HG02623 (cell line): ENCODE results near the gene ADARB2.
"Not testable (repeated sequence)": the region's sequence is repeated elsewhere in the genome, so short reads cannot be mapped to it uniquely, and the experiment has no call there.

Experiments used
- ATAC-seq: cut with Tn5 transposase; IDR thresholded peaks from one replicate; pipeline ENCODE4 v1.9.1; 2021; ENCODE audit warnings: moderate library complexity; ENCODE audit not compliant: unreplicated experiment

Gene ADARB2

DNA sequence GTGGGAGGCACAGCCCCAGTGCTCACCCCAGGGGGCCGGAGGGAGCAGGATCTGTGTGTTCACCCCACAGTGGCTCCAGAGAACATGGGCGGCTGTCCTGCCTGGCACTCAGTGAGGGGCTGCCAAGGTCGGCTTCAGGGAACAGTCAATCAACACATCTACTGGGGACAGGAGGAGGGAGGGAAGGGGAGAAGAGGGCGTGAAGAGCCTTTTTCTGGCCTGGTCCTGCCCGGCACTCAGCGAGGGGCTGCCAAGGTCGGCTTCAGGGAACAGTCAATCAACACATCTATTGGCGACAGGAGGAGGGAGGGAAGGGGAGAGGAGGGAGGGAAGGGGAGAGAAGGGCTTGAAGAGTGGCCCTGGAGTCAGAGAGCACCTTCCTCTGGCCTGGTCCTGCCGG is 184.9 kb downstream of the ADARB2 start:
- ATAC-seq: no peak

- ATAC-seq: no peak
These were observed 185.5 kb downstream of the ADARB2 start for GRCh38 chr10:1551636-1552338.

DNA sequence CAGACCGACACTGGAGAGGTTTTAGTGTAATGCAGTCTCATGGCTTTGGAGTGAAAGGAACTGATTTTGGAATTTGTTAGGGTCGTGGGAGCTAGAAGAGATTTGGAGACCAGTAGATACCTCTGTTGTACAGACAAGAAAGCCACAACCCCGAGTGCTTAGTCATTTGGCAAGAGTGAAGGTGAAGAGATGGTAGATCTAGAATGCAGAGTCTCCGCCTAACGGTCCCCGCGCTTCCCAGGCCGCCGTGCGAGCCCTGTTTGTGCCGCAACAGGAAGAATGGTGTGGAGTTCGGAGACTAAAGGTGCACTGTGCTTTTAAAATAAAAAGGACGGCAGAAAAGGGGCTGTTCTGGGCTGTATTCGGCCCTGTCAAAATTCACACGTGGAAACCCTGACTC is 186.7 kb downstream of the ADARB2 start:
- no peak for ATAC-seq

- ATAC-seq: no peak
These were observed 187.1 kb downstream of the ADARB2 start for GRCh38 chr10:1550291-1550595.

- ATAC-seq: no peak
These were observed 187.6 kb downstream of the ADARB2 start for GRCh38 chr10:1549591-1550290.

DNA sequence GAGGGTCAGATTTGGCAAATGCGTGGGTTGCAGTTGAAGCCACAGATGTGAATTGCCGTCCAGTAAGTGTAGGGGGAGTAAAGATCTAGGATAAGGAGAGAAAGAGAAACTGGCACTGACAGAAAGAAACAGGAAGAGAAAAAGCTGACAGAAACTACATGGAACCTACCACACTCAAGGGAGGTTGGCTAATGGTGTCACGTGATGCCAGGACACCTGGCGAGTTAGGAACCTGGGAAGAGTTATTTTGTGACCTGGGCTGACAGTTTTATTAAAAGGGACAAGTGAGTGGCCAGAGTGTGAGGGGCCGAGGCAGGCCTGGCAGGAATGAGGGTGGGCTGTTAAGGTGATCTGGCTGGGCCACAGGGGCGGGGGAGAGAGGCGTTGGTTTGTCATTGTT is 188.7 kb downstream of the ADARB2 start:
- no peak for ATAC-seq

DNA sequence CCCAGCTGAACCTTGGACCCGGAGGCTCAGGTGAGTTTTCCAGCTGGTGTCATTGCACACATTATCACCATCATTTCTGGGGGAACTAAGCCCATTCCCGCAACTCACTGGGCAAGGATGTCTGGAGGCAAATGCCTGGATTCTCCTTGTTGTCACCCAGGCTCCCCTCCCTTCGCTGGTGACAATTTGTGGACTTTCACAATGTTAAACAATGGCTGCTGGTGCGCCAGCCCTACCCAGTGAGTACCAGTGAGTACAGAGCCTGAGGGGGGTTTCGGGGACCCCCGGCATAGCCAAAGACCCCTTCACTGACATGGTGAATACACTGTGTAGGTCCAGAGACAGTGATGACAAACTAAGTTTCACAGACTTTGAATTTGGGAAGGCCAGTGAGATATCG is 189.2 kb downstream of the ADARB2 start:
- ATAC-seq: no peak

GRCh38 chr10:1546431-1547110 is 190.8 kb downstream of the ADARB2 start:
- no peak for ATAC-seq

GRCh38 chr10:1545524-1545923 is 191.8 kb downstream of the ADARB2 start:
- no peak for ATAC-seq

GRCh38 chr10:1544929-1545328 is 192.4 kb downstream of the ADARB2 start:
- no peak for ATAC-seq

DNA sequence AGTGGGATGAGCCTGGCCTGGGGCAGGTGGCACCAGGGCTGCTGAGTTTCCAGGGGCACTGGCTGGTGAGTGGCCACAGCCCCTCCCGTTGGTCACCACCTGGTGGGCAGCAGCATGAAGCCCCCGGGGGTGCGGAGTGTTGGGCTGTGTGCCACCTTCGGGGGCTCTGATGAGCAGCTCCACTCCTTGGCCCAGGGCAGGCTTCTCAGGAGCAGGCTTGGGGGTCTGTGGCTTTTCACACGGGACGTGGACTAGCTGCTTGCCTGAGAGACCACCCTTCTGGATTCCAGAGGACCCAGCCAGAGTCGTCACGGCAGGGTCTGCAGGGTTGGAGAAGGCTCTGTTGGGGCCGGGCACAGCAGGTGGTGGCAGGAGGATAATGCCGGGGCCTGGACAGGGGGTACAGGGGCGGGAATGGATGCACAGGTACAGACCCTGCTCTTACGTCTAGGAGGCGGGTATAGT is 193.1 kb downstream of the ADARB2 start:
- no peak for ATAC-seq

DNA sequence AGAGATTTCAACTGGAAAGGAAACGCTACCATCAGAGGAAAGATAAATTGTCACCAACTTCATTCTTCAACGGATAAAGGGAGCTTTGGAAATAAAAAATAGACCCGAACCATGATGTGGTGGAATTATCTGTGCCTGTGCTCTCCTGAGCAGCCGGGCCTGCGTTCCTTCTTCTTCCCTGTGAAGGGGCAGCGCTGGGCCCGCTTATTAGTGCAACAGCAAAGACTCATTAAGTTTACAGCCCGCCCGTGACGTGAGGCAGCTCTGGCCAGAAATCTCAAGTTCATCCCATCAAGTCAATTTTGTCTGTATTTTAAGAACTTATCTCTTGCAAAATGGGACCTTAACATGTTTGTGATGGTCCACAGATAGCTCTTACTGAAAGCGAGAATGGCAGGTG is 193.7 kb downstream of the ADARB2 start:
- ATAC-seq: no peak

DNA sequence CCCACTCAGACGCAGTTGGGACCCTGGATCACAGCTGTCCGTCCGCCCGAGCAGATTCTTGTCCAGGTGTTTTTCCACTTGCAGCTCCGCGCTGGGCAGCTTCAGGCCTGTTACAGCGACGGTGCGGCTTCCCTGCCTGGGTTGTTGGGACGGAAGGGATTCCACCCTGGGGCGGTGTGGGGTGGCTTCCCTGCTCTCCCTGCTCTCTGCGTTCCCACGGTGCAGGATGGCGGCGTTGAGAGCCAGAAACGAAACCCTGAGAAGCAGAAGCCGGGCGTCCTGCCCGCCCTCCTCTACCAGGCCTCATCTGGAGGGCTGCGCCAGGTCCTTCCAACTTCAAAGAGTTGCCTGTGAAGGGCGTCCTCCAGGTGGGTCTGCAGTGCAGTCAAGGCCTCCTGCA is 194.4 kb downstream of the ADARB2 start:
- ATAC-seq: no peak

GRCh38 chr10:1540144-1540543 is 197.2 kb downstream of the ADARB2 start:
- ATAC-seq: no peak

DNA sequence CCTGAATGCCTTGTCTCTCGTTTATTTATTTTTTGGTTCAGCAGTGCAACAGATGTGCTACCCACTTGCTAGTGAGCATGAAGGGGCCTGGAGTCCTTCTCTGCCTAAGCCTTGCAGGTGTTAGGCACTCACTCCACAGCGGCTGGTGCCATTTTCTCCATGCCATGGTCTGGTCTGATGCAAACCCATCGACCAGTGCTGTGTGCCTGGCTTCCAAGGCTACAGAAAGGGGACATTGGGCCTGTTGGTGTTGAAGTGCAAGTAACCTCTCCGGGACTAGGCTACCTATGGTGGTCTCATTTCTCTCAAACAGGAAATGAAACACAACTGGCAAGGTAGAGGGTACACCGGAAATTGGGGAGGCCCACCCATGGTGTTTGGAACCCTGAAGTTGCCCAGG is 198.1 kb downstream of the ADARB2 start:
- no peak for ATAC-seq

DNA sequence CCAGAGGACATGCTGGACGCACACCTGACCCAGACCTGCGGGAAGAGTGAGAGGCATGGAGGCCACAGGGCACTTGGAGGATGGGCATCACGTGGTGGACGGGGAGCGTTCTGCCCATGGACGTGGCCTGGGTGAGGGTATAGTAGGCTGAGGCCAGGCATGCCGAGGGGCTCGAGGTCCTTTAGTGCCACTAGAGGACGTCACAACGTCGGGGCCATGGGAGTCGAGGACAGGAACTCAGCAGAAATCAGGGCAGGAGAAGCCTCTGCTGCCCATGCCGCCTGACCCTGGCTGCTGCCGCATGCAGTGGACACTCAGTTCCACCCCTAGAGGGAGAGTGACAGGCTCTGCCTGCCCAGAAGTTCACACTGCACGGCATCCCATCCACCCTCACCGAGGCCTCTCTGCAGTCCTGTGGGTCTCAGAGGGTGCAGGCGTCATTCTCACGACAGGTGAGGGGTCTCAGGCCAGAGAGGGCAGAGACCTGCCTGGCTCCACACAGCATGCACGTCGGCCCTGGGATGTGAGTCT is 198.7 kb downstream of the ADARB2 start:
- no peak for ATAC-seq

- ATAC-seq: no peak
These were observed 199.2 kb downstream of the ADARB2 start for GRCh38 chr10:1538121-1538520.

GRCh38 chr10:1537449-1537848 is 199.9 kb downstream of the ADARB2 start:
- ATAC-seq: not testable (repeated sequence)

DNA sequence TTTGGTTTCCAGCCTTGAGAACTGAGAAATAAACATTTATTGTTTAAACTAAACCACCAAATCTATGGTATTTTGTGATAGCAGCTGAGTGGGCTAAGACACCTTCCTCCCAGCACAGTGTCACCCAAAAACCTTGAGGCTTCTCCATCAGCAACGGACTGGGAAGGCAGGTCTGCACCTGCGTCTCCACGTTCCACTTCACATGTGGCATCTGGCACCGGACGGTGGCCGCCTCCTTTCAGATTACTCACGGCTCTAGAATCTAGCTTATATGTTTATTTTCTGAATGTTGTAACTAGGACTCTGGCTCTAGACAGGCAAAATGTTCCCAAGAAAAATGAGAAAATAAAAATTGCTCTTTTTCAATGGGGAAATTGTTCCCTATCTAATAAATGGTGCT is 201.0 kb downstream of the ADARB2 start:
- no peak for ATAC-seq

GRCh38 chr10:1535301-1535965 is 201.9 kb downstream of the ADARB2 start:
- ATAC-seq: no peak

- ATAC-seq: no peak
These were observed 202.5 kb downstream of the ADARB2 start for GRCh38 chr10:1534820-1535219.
